ENCODE measurements around the gene MLLT11. TPM values are rescaled to one million over a fixed set of nuclear protein-coding genes. Genes with fewer than 3 reads are reported as not detected.
A peak's percentile ranks its signal among the peaks of the same experiment; 100 is the strongest.

The MLLT11 gene
- total and polyA plus RNA-seq, 8 donors, result 1.7 to 23.0 (median 21.5) TPM

DNA sequence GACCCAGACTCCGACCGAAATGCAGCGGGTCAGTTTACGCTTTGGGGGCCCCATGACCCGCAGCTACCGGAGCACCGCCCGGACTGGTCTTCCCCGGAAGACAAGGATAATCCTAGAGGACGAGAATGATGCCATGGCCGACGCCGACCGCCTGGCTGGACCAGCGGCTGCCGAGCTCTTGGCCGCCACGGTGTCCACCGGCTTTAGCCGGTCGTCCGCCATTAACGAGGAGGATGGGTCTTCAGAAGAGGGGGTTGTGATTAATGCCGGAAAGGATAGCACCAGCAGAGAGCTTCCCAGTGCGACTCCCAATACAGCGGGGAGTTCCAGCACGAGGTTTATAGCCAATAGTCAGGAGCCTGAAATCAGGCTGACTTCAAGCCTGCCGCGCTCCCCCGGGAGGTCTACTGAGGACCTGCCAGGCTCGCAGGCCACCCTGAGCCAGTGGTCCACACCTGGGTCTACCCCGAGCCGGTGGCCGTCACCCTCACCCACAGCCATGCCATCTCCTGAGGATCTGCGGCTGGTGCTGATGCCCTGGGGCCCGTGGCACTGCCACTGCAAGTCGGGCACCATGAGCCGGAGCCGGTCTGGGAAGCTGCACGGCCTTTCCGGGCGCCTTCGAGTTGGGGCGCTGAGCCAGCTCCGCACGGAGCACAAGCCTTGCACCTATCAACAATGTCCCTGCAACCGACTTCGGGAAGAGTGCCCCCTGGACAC lies 12.1 kb upstream of the MLLT11 start:
- Histone ChIP-seq H3K9me3 (no peaks in the 10 kb centered on the region), H3K36me3 (peaks cover 4 to 31% of the 10 kb centered on the region in 2 donors), H3K4me3 (peak overlapping the region; percentile 66 to 79), H3K4me1 (peaks cover 6 to 28% of the 10 kb centered on the region in 2 donors), H3K27me3 (no peaks in the 10 kb centered on the region), H3K27ac (peak overlapping the region; percentile 78 to 83)
- TF ChIP-seq, protein P1, sequence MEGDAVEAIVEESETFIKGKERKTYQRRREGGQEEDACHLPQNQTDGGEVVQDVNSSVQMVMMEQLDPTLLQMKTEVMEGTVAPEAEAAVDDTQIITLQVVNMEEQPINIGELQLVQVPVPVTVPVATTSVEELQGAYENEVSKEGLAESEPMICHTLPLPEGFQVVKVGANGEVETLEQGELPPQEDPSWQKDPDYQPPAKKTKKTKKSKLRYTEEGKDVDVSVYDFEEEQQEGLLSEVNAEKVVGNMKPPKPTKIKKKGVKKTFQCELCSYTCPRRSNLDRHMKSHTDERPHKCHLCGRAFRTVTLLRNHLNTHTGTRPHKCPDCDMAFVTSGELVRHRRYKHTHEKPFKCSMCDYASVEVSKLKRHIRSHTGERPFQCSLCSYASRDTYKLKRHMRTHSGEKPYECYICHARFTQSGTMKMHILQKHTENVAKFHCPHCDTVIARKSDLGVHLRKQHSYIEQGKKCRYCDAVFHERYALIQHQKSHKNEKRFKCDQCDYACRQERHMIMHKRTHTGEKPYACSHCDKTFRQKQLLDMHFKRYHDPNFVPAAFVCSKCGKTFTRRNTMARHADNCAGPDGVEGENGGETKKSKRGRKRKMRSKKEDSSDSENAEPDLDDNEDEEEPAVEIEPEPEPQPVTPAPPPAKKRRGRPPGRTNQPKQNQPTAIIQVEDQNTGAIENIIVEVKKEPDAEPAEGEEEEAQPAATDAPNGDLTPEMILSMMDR (IDR thresholded peaks at IDR 0.05), result peak in 1 of 2 donors; percentile 34
- intact Hi-C loops (cut with DNase I), result no loop called here
- DNase-seq (peak in 3 of 4 donors; percentile 73 to 91 (median 78)), ATAC-seq (peak; percentile 87)

DNA sequence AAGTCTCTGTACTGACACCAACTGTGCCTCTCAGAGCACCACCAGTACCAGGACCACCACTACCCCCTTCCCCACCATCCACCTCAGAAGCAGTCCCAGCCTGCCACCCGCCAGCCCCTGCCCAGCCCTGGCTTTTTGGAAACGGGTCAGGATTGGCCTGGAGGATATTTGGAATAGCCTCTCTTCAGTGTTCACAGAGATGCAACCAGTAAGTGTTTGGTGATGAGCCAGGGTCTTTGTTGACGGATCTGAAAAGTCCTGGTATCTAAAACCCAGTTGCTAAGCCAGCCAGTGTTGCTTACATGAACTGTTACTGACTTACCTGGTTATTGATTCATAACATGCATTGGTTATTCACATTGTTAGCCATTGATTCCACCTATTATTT lies 11.6 kb upstream of the MLLT11 start:
- H3K4me1 ChIP-seq, result peaks cover 6 to 28% of the 10 kb centered on the region in 2 donors
- TF ChIP-seq, protein P1 (IDR thresholded peaks at IDR 0.05), result peak; percentile 8 to 47
- H3K4me3 ChIP-seq, result peak overlapping the region; percentile 66 to 79
- H3K36me3 ChIP-seq, result peaks cover 4 to 35% of the 10 kb centered on the region in 2 donors
- H3K27ac ChIP-seq, result peak overlapping the region; percentile 78 to 83
- no peak for ATAC-seq
- no peaks in the 10 kb centered on the region for H3K27me3 ChIP-seq
- DNase-seq, result no peak
- intact Hi-C loops (cut with DNase I), result no loop called here
- no peaks in the 10 kb centered on the region for H3K9me3 ChIP-seq

DNA sequence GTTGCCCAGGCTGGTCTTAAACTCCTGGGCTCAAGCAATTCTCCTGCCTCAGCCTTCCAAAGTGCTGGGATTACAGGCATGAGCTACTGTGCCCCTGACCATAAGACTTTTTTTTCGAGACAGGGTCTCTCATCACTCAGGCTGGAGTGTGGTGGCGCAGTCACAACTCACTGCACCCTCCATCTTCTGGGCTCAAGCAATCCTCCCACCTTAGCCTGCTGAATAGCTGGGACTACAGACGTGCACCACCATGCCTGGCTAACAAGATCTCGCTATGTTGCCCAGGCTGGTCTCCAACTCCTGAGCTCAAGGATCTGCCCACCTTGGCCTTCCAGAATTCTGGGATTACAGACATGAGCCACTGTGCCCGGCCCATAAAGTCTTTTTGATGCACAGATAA lies 10.7 kb upstream of the MLLT11 start:
- Histone ChIP-seq H3K27me3 (no peaks in the 10 kb centered on the region), H3K4me3 (no peak overlapping the region), H3K27ac (no peak overlapping the region), H3K4me1 (peaks cover 6 to 28% of the 10 kb centered on the region in 2 donors), H3K9me3 (no peaks in the 10 kb centered on the region), H3K36me3 (peaks cover 11 to 43% of the 10 kb centered on the region in 2 donors)
- DNase-seq, result no peak
- intact Hi-C loops (cut with DNase I), result no loop called here
- TF ChIP-seq, protein P1 (IDR thresholded peaks at IDR 0.05), result no peak
- ATAC-seq, result no peak

DNA sequence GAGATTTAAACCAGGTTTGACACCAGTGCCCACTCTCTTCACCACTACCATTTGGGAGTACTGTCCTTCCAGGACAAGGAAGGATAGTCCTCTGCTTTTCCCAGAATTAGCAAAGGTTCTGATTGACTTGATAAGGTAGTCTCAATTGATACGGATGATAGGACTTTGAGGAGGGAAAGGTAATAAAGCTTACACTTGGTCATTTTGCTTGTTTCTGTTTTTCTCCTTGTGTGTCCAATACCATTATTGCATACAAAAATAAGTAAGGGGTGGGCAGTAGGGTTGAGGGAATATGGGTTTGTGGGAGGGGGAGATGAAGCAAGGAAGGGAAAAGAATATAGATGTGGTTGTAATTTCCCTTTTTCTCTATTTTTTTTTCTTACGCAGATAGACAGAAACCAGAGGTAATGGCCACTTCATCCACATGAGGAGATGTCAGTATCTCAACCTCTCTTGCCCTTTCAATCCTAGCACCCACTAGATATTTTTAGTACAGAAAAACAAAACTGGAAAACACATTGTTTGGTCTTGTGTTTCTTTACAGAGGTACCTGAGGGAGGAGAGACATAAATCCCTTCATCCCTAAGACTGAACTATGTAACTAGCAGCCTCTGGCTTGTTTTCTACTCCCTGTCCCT lies 10.0 kb upstream of the MLLT11 start:
- Histone ChIP-seq H3K36me3 (peaks cover 12 to 50% of the 10 kb centered on the region in 2 donors), H3K9me3 (no peaks in the 10 kb centered on the region), H3K27ac (no peak overlapping the region), H3K4me1 (peaks cover 6 to 31% of the 10 kb centered on the region in 2 donors), H3K4me3 (no peak overlapping the region), H3K27me3 (no peaks in the 10 kb centered on the region)
- ATAC-seq (no peak), DNase-seq (no peak)
- intact Hi-C loops (cut with DNase I), result no loop called here
- TF ChIP-seq, protein P1 (IDR thresholded peaks at IDR 0.05), result no peak

DNA sequence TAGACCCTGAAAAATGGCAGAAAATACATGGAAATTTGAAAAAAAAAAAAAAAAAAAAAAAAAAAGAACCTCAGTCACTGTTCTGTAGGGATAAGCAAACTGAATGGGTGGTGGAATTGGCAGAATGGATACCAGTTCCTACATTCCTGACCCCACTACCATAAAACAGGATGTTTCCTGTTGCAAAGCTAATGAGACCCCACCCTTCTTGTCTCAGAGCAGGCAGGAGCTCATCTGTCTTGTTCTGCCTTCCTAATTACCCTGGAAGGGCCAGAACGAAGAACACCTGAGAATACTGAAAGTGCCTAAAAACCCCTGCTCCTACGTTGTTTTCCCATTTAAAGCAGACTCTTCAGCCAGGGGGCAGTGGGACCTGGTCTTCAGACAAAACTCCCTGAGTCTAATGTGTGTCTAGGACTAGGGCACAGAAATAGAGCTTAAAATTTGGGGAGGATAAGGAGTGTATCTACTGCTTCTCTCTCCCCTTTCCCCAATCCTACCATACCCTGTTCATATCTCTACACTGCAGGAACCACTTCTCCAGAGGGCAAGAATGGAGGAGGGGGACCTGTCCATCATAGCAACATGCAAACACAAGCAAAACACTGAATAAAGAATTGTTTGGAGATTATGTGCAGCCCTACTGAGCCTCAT lies 8.7 kb upstream of the MLLT11 start:
- intact Hi-C loops (cut with DNase I), result no loop called here
- no peak overlapping the region for H3K4me3 ChIP-seq
- H3K27ac ChIP-seq, result no peak overlapping the region
- no peaks in the 10 kb centered on the region for H3K27me3 ChIP-seq
- no peak for ATAC-seq
- H3K9me3 ChIP-seq, result no peaks in the 10 kb centered on the region
- no peak for DNase-seq
- H3K36me3 ChIP-seq, result peaks cover 12 to 64% of the 10 kb centered on the region in 2 donors
- peaks cover 14 to 44% of the 10 kb centered on the region in 2 donors for H3K4me1 ChIP-seq
- TF ChIP-seq, protein P1 (IDR thresholded peaks at IDR 0.05), result no peak

All from left lung (tissue), 10 donors.